Left lung (tissue), 10 donors: ENCODE data around the gene GSN. TPM values are rescaled to one million over a fixed set of nuclear protein-coding genes. Genes with fewer than 3 reads are reported as not detected.
A peak's percentile ranks its signal among the peaks of the same experiment; 100 is the strongest.

Source experiments
- ATAC-seq: fragments of 200-7000 bp; cut with Tn5 transposase; one replicate; pipeline ENCODE4 v1.9.1; 2020; ENCODE audit warnings: moderate library complexity
- DNase-seq, 4 donors: peaks; one replicate each; pipeline ENCODE4 v3.0.0-alpha.2; 2013 to 2020
- H3K27ac ChIP-seq, 2 donors: fragments of 200-600 bp; sonication (generic) in 1 of 2; one replicate each; pipeline versions ENCODE4 v1.5.0 to v1.8.0; 2020 to 2021
- H3K27me3 ChIP-seq, 2 donors: fragments of 200-600 bp; sonication (generic) in 1 of 2; one replicate each; pipeline versions ENCODE4 v1.5.0 to v1.8.0; 2020 to 2021
- H3K36me3 ChIP-seq, 2 donors: fragments of 200-600 bp; sonication (generic) in 1 of 2; one replicate each; pipeline versions ENCODE4 v1.5.0 to v1.8.0; 2020 to 2021
- H3K4me1 ChIP-seq, 2 donors: fragments of 200-600 bp; one replicate each; pipeline ENCODE4 v1.8.0; 2021
- H3K4me3 ChIP-seq, 2 donors: fragments of 200-600 bp; sonication (generic) in 1 of 2; one replicate each; pipeline versions ENCODE4 v1.5.0 to v1.8.0; 2020 to 2021; ENCODE audit warnings: mild to moderate bottlenecking in 1 of 2
- H3K9me3 ChIP-seq, 2 donors: fragments of 200-600 bp; sonication (generic) in 1 of 2; one replicate each; pipeline versions ENCODE4 v1.5.0 to v1.8.0; 2020 to 2021
- intact Hi-C, 2 donors: fragments of 100-400 bp; cut with DNase I; formaldehyde crosslinking; loops; one replicate each; pipeline versions ENCODE4 v1.11.2 to v1.14.2; 2022
- polyA plus RNA-seq, 6 donors: library from polyadenylated mRNA; unstranded; fragments of 120-200 nt; gene quantifications; one replicate each; pipeline ENCODE4 v1.2.1, GENCODE V29; 2013; ENCODE audit not compliant: insufficient read length in 6 of 6
- total RNA-seq, 2 donors: library from RNA; stranded (reverse); fragmentation: NEBNext Ultra II Directional; extraction: Animal tissue kit (Norgen Biotek cat#: 25700); gene quantifications; one replicate each; pipeline ENCODE4 v1.2.1, GENCODE V29; 2021
- TF ChIP-seq, protein P1 (sequence below), 2 donors: fragments of 200-600 bp; sonication (generic) in 1 of 2; IDR thresholded peaks; one replicate each; pipeline versions ENCODE4 v1.5.0 to v1.8.0; 2021; ENCODE audit warnings: antibody characterized with exemption in 2 of 2
- donor health status: DM: no; HTN: yes; CAD: no.
- donor health status: DM: no; HTN: no; CAD: no.

GSN gene
- total and polyA plus RNA-seq, 8 donors, result 43.0 to 485 (median 54.9) TPM

- Histone ChIP-seq H3K9me3 (no peaks in the 10 kb centered on the region), H3K36me3 (peaks cover 0 to 11% of the 10 kb centered on the region in 2 donors), H3K4me3 (peak within 1 kb of the TSS; percentile 64 to 88), H3K27ac (peak within 1 kb of the TSS; percentile 96), H3K27me3 (no peaks in the 10 kb centered on the region), H3K4me1 (peaks cover 40 to 78% of the 10 kb centered on the region in 2 donors)
- intact Hi-C loops, result no loop called here
- ATAC-seq (peak; percentile 53), DNase-seq (peak in 3 of 4 donors; percentile 76 to 85 (median 79))
- TF ChIP-seq, protein P1, sequence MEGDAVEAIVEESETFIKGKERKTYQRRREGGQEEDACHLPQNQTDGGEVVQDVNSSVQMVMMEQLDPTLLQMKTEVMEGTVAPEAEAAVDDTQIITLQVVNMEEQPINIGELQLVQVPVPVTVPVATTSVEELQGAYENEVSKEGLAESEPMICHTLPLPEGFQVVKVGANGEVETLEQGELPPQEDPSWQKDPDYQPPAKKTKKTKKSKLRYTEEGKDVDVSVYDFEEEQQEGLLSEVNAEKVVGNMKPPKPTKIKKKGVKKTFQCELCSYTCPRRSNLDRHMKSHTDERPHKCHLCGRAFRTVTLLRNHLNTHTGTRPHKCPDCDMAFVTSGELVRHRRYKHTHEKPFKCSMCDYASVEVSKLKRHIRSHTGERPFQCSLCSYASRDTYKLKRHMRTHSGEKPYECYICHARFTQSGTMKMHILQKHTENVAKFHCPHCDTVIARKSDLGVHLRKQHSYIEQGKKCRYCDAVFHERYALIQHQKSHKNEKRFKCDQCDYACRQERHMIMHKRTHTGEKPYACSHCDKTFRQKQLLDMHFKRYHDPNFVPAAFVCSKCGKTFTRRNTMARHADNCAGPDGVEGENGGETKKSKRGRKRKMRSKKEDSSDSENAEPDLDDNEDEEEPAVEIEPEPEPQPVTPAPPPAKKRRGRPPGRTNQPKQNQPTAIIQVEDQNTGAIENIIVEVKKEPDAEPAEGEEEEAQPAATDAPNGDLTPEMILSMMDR (IDR thresholded peaks at IDR 0.05), result no peak
Measured at GRCh38 chr9:121369595-121370265, 101.8 kb downstream of the GSN start, which contains the start of gene STOM. STOM (minus strand) TSS chr9:121370250; CDS start chr9:121370187, 63 bp downstream.

DNA sequence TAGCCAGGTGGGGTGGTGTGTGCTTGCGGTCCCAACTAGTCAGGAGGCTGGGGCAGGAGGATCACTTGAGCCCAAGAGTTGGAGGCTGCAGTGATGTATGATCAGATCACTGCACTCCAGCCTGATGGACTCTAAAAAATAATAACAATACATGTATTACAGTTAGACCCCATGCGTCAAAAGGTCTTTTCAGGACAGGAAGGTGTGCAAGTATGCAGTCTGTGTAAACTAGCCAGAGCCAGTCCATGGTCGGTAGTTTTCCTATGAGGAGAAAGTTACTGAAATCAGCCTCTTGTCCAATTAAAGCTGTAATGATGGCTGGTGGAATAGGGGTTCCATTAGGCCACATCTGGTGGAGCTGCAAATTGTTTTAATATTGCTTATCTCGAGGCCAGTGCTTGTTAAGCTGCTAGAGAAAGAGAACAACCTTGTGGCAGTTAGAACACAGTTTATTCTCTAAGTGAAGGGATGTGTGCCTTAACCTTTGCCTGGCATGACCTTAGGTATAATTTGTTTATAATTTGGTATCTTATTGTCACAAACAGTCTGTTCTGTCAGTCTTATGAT, 103.6 kb downstream of the GSN start:
- peak overlapping the region; percentile 89 to 96 for H3K27ac ChIP-seq
- H3K9me3 ChIP-seq, result no peaks in the 10 kb centered on the region
- no peaks in the 10 kb centered on the region for H3K27me3 ChIP-seq
- H3K4me3 ChIP-seq, result no peak overlapping the region
- peaks cover 0 to 3% of the 10 kb centered on the region in 2 donors for H3K36me3 ChIP-seq
- H3K4me1 ChIP-seq, result peaks cover 27 to 59% of the 10 kb centered on the region in 2 donors
- TF ChIP-seq, protein P1 (IDR thresholded peaks at IDR 0.05), result no peak
- peak in 2 of 4 donors; percentile 74 to 83 for DNase-seq
- ATAC-seq, result no peak
- intact Hi-C loops, result no loop called here

DNA sequence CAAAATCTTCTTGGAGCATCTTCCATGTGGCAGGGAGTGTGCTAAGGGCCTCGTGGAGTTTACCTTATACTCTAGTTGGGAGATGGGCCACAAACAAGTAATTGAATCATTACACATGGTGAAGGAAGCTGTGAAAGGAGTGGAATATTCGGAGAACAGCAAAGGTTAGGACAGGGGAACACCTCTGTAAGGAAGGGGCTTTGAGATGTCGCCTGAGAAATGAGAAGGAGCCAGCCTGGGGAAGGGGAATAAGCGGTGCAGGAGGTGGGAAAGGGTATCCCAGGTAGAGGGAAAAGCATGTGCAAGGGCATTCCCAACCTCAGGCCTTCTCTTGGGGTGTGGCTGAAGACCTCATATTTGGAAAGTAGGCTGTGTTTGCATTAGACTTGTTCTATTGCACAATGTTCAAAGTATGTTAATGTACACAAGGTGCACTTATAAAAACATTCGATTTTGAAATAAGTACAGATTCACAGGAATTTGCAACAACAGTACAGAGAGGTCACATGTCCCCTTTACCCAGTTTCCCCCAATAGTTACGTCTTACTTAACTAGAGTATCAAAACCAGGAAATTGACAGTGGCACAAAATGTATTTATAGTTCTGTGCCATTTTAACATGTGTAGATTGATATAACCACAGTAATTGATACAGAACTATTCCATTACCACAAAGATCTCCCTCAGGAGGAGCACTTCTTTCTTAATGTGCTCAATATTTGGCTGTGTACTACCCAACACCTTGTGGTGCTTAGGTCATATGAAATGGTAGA, 104.5 kb downstream of the GSN start:
- intact Hi-C loops, result no loop called here

GRCh38 chr9:121373011-121373729, 105.2 kb downstream of the GSN start:
- Histone ChIP-seq H3K4me3 (no peak overlapping the region), H3K9me3 (no peaks in the 10 kb centered on the region), H3K27me3 (no peaks in the 10 kb centered on the region), H3K27ac (peak overlapping the region; percentile 89 to 96), H3K36me3 (no peaks in the 10 kb centered on the region), H3K4me1 (peaks cover 21 to 43% of the 10 kb centered on the region in 2 donors)
- intact Hi-C loops, result no loop called here
- TF ChIP-seq, protein P1 (IDR thresholded peaks at IDR 0.05), result no peak
- DNase-seq, result peak in 1 of 4 donors; percentile 54
- ATAC-seq, result peak; percentile 38

More for the DNA sequence above, 104.5 kb downstream of the GSN start:
- H3K4me1 ChIP-seq, result peaks cover 23 to 51% of the 10 kb centered on the region in 2 donors
- H3K9me3 ChIP-seq, result no peaks in the 10 kb centered on the region
- peak overlapping the region; percentile 89 to 96 for H3K27ac ChIP-seq
- DNase-seq (peak in 1 of 4 donors; percentile 47), ATAC-seq (peak; percentile 30)
- no peaks in the 10 kb centered on the region for H3K27me3 ChIP-seq
- H3K4me3 ChIP-seq, result no peak overlapping the region
- H3K36me3 ChIP-seq, result no peaks in the 10 kb centered on the region
- TF ChIP-seq, protein P1 (IDR thresholded peaks at IDR 0.05), result no peak
